ENCODE data around the gene HPRT1.

The HPRT1 gene

DNA sequence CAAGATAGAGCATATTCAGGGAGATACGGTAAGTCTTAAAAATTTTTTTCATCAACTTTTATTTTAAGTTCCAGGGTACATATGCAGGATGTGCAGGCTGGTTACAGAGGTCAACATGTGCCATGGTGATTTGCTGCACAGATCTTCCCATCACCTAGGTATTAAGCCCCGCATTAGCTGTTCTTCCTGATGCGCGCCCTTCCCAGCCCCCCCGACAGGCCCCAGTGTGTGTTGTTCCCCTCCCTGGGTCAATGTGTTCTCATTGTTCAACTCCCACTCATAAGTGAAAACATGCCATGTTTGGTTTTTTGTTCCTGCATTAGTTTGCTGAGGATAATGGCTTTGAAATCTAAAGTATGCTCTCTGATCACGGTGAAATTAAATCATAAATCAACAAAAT lies 64.2 kb downstream of the HPRT1 start:
- TF ChIP-seq SPI1 (IDR thresholded peaks at IDR 0.05; ENCODE audit: borderline replicate concordance, low read depth) = no peak
- no peak for TF ChIP-seq REST (IDR thresholded peaks at IDR 0.05; ENCODE audit: insufficient replicate concordance, low read depth)
- no peak for TF ChIP-seq GABPA (IDR thresholded peaks at IDR 0.05; ENCODE audit: low read depth)
- no peak for TF ChIP-seq CTCF (IDR thresholded peaks at IDR 0.05; ENCODE audit: insufficient read depth, low read length)
- TF ChIP-seq POLR2AphosphoS5 (IDR thresholded peaks at IDR 0.05; ENCODE audit: low read depth) = no peak
- H3K27me3 ChIP-seq (ENCODE audit: insufficient read depth, poor library complexity, severe bottlenecking) = no peaks in the 10 kb centered on the region
- no peak overlapping the region for H3K4me3 ChIP-seq (replicated peaks; ENCODE audit: insufficient read depth, low read length)
- H3K27ac ChIP-seq (replicated peaks) = no peak overlapping the region
- no peak for DNase-seq (ENCODE audit: low read depth in 1 of 2, low spot score in 1 of 2)

DNA sequence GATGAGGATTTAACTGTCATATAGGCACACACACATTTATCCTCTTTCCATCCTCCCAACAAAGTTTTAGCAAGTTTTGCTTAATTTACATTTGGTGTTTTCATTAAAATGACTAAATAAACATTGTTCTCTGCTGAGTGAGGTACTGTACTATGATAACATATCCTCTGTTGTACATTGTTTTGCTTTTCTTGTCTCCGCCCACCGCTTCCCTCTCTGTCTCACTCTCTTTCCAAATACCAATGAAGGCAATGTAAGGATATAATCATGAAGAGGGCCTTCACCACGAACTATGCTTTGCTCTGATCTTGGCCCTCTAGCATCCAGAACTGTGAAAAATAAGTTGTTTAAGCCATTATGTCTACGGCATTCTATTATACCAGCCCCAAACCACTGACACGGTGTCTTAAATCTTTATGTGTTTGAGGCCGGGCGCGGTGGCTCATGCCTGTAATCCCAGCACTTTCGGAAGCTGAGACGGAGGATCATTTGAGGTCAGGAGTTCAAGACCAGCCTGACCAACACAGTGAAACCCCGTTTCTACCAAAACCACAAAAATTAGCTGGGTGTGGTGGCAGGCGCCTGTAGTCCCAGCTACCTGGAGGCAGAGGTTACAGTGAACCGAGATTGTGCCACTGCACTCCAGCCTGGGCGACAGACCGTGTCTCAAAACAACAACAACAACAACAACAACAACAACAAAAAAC lies 65.3 kb downstream of the HPRT1 start:
- H3K27me3 ChIP-seq (ENCODE audit: insufficient read depth, poor library complexity, severe bottlenecking) = no peaks in the 10 kb centered on the region
- TF ChIP-seq REST (IDR thresholded peaks at IDR 0.05; ENCODE audit: insufficient replicate concordance, low read depth) (no peak), POLR2AphosphoS5 (IDR thresholded peaks at IDR 0.05; ENCODE audit: low read depth) (no peak), CTCF (IDR thresholded peaks at IDR 0.05; ENCODE audit: insufficient read depth, low read length) (no peak), SPI1 (IDR thresholded peaks at IDR 0.05; ENCODE audit: borderline replicate concordance, low read depth) (no peak), GABPA (IDR thresholded peaks at IDR 0.05; ENCODE audit: low read depth) (no peak)
- DNase-seq (ENCODE audit: low read depth in 1 of 2, low spot score in 1 of 2) = no peak
- no peak overlapping the region for H3K27ac ChIP-seq (replicated peaks)
- H3K4me3 ChIP-seq (replicated peaks; ENCODE audit: insufficient read depth, low read length) = no peak overlapping the region

DNA sequence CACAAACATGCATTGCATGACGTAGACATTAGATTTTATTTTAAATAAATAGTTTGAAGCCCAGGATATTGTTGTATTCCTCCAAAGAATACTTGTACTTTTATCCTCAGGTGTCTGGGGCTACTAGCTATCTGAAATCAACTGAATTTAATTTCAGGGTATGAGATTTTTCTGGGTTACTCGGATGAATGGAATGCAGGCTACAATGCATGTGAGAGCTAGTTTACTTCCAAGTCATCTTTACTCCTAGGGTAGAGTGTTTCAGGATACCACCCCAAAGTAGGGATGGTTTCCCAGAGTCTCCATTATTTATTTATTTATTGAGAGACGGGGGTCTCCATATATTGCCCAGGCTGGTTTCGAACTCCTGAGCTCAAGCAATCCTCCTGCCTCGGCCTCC lies 66.4 kb downstream of the HPRT1 start:
- Histone ChIP-seq H3K27ac (replicated peaks) (no peak overlapping the region), H3K27me3 (ENCODE audit: insufficient read depth, poor library complexity, severe bottlenecking) (no peaks in the 10 kb centered on the region), H3K4me3 (replicated peaks; ENCODE audit: insufficient read depth, low read length) (no peak overlapping the region)
- TF ChIP-seq GABPA (IDR thresholded peaks at IDR 0.05; ENCODE audit: low read depth) = no peak
- TF ChIP-seq POLR2AphosphoS5 (IDR thresholded peaks at IDR 0.05; ENCODE audit: low read depth) = no peak
- TF ChIP-seq CTCF (IDR thresholded peaks at IDR 0.05; ENCODE audit: insufficient read depth, low read length) = no peak
- no peak for DNase-seq (ENCODE audit: low read depth in 1 of 2, low spot score in 1 of 2)

DNA sequence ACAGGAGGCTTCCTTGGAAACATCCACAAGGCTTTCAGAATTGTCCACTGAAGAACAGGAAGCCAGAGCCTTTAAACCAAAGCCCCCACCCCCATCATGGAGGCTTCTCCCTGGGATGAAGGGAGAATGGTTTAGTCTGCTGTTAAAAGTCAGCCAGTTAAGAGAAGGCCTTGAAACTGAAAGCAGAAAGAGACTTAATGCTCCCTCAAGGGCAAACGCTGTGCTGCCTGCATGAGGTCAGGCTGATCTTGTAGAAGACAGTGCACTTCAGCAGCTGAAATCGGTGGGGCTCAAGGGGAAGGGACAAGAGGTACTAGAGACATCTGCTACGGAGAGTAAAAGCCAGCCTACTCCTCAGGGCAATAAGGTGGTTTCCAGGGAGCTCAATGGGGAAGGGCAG lies 69.0 kb downstream of the HPRT1 start:
- no peak overlapping the region for H3K4me3 ChIP-seq (replicated peaks; ENCODE audit: insufficient read depth, low read length)
- TF ChIP-seq POLR2AphosphoS5 (IDR thresholded peaks at IDR 0.05; ENCODE audit: low read depth) (no peak), REST (IDR thresholded peaks at IDR 0.05; ENCODE audit: insufficient replicate concordance, low read depth) (no peak), GABPA (IDR thresholded peaks at IDR 0.05; ENCODE audit: low read depth) (no peak), CTCF (IDR thresholded peaks at IDR 0.05; ENCODE audit: insufficient read depth, low read length) (no peak), SPI1 (IDR thresholded peaks at IDR 0.05; ENCODE audit: borderline replicate concordance, low read depth) (no peak)
- DNase-seq (ENCODE audit: low read depth in 1 of 2, low spot score in 1 of 2) = no peak
- H3K27ac ChIP-seq (replicated peaks) = no peak overlapping the region
- no peaks in the 10 kb centered on the region for H3K27me3 ChIP-seq (ENCODE audit: insufficient read depth, poor library complexity, severe bottlenecking)
